ENCODE data around the gene ANKRD23.

- TF ChIP-seq CTCF (IDR thresholded peaks at IDR 0.05) (no peak), EP300 (IDR thresholded peaks at IDR 0.05) (no peak), POLR2AphosphoS5 (IDR thresholded peaks at IDR 0.05) (no peak), POLR2A (IDR thresholded peaks at IDR 0.05) (no peak)
These were observed 31.9 kb upstream of the ANKRD23 start for GRCh38 chr2:96875498-96876268.

Measured in sigmoid colon (tissue), 4 donors.